ENCODE measurements around the gene PPP1CA. TPM values are rescaled to one million over a fixed set of nuclear protein-coding genes. Genes with fewer than 3 reads are reported as not detected.

Gene PPP1CA
- total RNA-seq, 1 experiment from 2014 or later = 238 TPM

GRCh38 chr11:67410369-67410831 lies 8.7 kb upstream of the PPP1CA start:
- H3K36me3 ChIP-seq (ENCODE audit: control insufficient read depth in 1 of 2, insufficient read depth in 2 of 2, low read length in 2 of 2) = no peaks in the 10 kb centered on the region
- ATAC-seq = no peak
- H3K9me2 ChIP-seq (ENCODE audit: insufficient read depth) = no peaks in the 10 kb centered on the region
- TF ChIP-seq FOSL1 (IDR thresholded peaks at IDR 0.05; ENCODE audit: low read depth) (no peak), REST (IDR thresholded peaks at IDR 0.05; ENCODE audit: low read depth) (no peak), TCF7L2 (IDR thresholded peaks at IDR 0.05; ENCODE audit: borderline replicate concordance, extremely low read depth, insufficient read depth, insufficient read length) (no peak), ZNF274 (IDR thresholded peaks at IDR 0.05; ENCODE audit: low read depth, low read length) (no peak)
- TF ChIP-seq, protein P1, sequence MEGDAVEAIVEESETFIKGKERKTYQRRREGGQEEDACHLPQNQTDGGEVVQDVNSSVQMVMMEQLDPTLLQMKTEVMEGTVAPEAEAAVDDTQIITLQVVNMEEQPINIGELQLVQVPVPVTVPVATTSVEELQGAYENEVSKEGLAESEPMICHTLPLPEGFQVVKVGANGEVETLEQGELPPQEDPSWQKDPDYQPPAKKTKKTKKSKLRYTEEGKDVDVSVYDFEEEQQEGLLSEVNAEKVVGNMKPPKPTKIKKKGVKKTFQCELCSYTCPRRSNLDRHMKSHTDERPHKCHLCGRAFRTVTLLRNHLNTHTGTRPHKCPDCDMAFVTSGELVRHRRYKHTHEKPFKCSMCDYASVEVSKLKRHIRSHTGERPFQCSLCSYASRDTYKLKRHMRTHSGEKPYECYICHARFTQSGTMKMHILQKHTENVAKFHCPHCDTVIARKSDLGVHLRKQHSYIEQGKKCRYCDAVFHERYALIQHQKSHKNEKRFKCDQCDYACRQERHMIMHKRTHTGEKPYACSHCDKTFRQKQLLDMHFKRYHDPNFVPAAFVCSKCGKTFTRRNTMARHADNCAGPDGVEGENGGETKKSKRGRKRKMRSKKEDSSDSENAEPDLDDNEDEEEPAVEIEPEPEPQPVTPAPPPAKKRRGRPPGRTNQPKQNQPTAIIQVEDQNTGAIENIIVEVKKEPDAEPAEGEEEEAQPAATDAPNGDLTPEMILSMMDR (IDR thresholded peaks at IDR 0.05 in 2 of 3, conservative IDR thresholded peaks at IDR 0.05 in 1 of 3; ENCODE audit: borderline replicate concordance in 1 of 3, insufficient read depth in 1 of 3, low read depth in 2 of 3, low read length in 2 of 3) = no peak
- BruUV-seq (replicated peaks) = no TSS peak
- ChIA-PET POLR2A (no interaction called here), RAD21 (ENCODE audit: low non-redundant PET in 1 of 2, low total read pairs in 2 of 2, uncharacterized antibody in 2 of 2, unreplicated experiment in 2 of 2) (no interaction called here), CTCF (no interaction called here)
- DNase-seq (ENCODE audit: low read depth, low spot score) = no peak
- H3K27ac ChIP-seq (ENCODE audit: low read depth, low read length) = no peak overlapping the region
- intact Hi-C loops (cut with micrococcal nuclease) = no loop called here
- no peaks in the 10 kb centered on the region for H4K20me1 ChIP-seq (ENCODE audit: insufficient read depth)
- H3K79me2 ChIP-seq (ENCODE audit: insufficient read depth, low read length) = no peaks in the 10 kb centered on the region
- peaks cover 5 to 14% of the 10 kb centered on the region in 2 experiments; a peak in 3 of 4 replicates for H3K4me1 ChIP-seq (ENCODE audit: control insufficient read depth in 1 of 2, insufficient read depth in 2 of 2, low read length in 2 of 2)
- H3K4me2 ChIP-seq (ENCODE audit: low read length) = no peak overlapping the region
- H3K9ac ChIP-seq (ENCODE audit: low read length) = no peak overlapping the region
- H3K9me3 ChIP-seq (ENCODE audit: control insufficient read depth in 1 of 2, insufficient read depth in 1 of 2, low read depth in 1 of 2, low read length in 2 of 2) = no peaks in the 10 kb centered on the region
- H3K27me3 ChIP-seq (ENCODE audit: insufficient read depth, low read length) = no peaks in the 10 kb centered on the region
- no peak overlapping the region for H2AFZ ChIP-seq (ENCODE audit: low read depth, low read length, poor library complexity, severe bottlenecking)
- H3K4me3 ChIP-seq (replicated peaks in 1 of 2; ENCODE audit: low read depth in 1 of 2, low read length in 2 of 2) = no peak overlapping the region
